Hindlimb muscle (tissue), 1 donor: ENCODE measurements around the gene TOM1L2. TPM values are rescaled to one million over a fixed set of nuclear protein-coding genes. Genes with fewer than 3 reads are reported as not detected.
"Not testable (repeated sequence)": the region's sequence is repeated elsewhere in the genome, so short reads cannot be mapped to it uniquely, and the experiment has no call there.

Experiments
- DNase-seq: peaks from one replicate; pipeline ENCODE4 v3.0.0-alpha.2; 2013
- polyA plus RNA-seq: library from polyadenylated mRNA; unstranded; fragments of 120-200 nt; gene quantifications from one replicate; pipeline ENCODE4 v1.2.1, GENCODE V29; 2013; ENCODE audit not compliant: insufficient read length

TOM1L2 gene
- polyA plus RNA-seq, 1 donor, result 51.8 TPM

GRCh38 chr17:17815436-17816200 is 156.6 kb downstream of the TOM1L2 start:
- DNase-seq, result no peak

GRCh38 chr17:17815062-17815406 is 157.2 kb downstream of the TOM1L2 start:
- DNase-seq, result no peak

- DNase-seq, result no peak
Measured at GRCh38 chr17:17814162-17815061, 157.8 kb downstream of the TOM1L2 start.

GRCh38 chr17:17813725-17814095 is 158.5 kb downstream of the TOM1L2 start:
- no peak for DNase-seq

GRCh38 chr17:17813055-17813724 is 159.0 kb downstream of the TOM1L2 start:
- no peak for DNase-seq

GRCh38 chr17:17812211-17813054 is 159.8 kb downstream of the TOM1L2 start:
- DNase-seq, result peak; percentile 71

GRCh38 chr17:17811381-17812210 is 160.6 kb downstream of the TOM1L2 start:
- peak; percentile 73 for DNase-seq

GRCh38 chr17:17810895-17811248 is 161.3 kb downstream of the TOM1L2 start:
- no peak for DNase-seq

- peak; percentile 87 for DNase-seq
Measured at GRCh38 chr17:17810084-17810894, 161.9 kb downstream of the TOM1L2 start.

GRCh38 chr17:17809531-17810083 is 162.6 kb downstream of the TOM1L2 start:
- DNase-seq, result no peak

- no peak for DNase-seq
Measured at GRCh38 chr17:17808706-17809432, 163.3 kb downstream of the TOM1L2 start.

GRCh38 chr17:17808200-17808599 is 164.0 kb downstream of the TOM1L2 start:
- DNase-seq, result not testable (repeated sequence)

- no peak for DNase-seq
Measured at GRCh38 chr17:17807440-17807839, 164.8 kb downstream of the TOM1L2 start.

GRCh38 chr17:17806611-17807274 is 165.5 kb downstream of the TOM1L2 start:
- no peak for DNase-seq

- DNase-seq, result no peak
Measured at GRCh38 chr17:17806035-17806434, 166.2 kb downstream of the TOM1L2 start.

GRCh38 chr17:17805575-17805974 is 166.6 kb downstream of the TOM1L2 start:
- DNase-seq, result no peak

GRCh38 chr17:17804007-17804406 is 168.2 kb downstream of the TOM1L2 start:
- no peak for DNase-seq

- no peak for DNase-seq
Measured at GRCh38 chr17:17801800-17802481, 170.3 kb downstream of the TOM1L2 start.
